GM21825 (cell line): ENCODE measurements around the gene SORT1.
"Not testable (repeated sequence)": the region's sequence is repeated elsewhere in the genome, so short reads cannot be mapped to it uniquely, and the experiment has no call there.

Experiments used
- ATAC-seq: cut with Tn5 transposase; IDR thresholded peaks from one replicate; pipeline ENCODE4 v1.9.1; 2021; ENCODE audit warnings: mild to moderate bottlenecking, moderate library complexity; ENCODE audit not compliant: unreplicated experiment

Gene SORT1

GRCh38 chr1:109397581-109398342 lies at the start of gene SORT1:
SORT1 (minus strand) TSS chr1:109397918; CDS start chr1:109397892, 26 bp downstream.
- peak; percentile 84 for ATAC-seq

- ATAC-seq, result not testable (repeated sequence)
Observed at GRCh38 chr1:109445949-109446695, 48.4 kb upstream of the SORT1 start.

GRCh38 chr1:109444346-109444745 lies 46.6 kb upstream of the SORT1 start:
- no peak for ATAC-seq

GRCh38 chr1:109443476-109443875 lies 45.8 kb upstream of the SORT1 start:
- ATAC-seq, result no peak

- ATAC-seq, result no peak
Observed at GRCh38 chr1:109441069-109441468, 43.4 kb upstream of the SORT1 start.

GRCh38 chr1:109438798-109439297 lies 41.1 kb upstream of the SORT1 start:
- no peak for ATAC-seq

- no peak for ATAC-seq
Observed at GRCh38 chr1:109434484-109434883, 36.8 kb upstream of the SORT1 start.

GRCh38 chr1:109433322-109433721 lies 35.6 kb upstream of the SORT1 start:
- no peak for ATAC-seq

GRCh38 chr1:109432336-109432735 lies 34.6 kb upstream of the SORT1 start:
- no peak for ATAC-seq

- no peak for ATAC-seq
Observed at GRCh38 chr1:109427171-109427467, 29.4 kb upstream of the SORT1 start.

GRCh38 chr1:109426281-109427170 lies 28.8 kb upstream of the SORT1 start, which contains the start of gene PSMA5:
PSMA5 (minus strand) TSS chr1:109426448; CDS start chr1:109426330, 118 bp downstream.
- ATAC-seq, result peak; percentile 97

GRCh38 chr1:109425391-109426280 lies 27.9 kb upstream of the SORT1 start:
- peak; percentile 22 for ATAC-seq

GRCh38 chr1:109423498-109423897 lies 25.8 kb upstream of the SORT1 start:
- ATAC-seq, result no peak

- no peak for ATAC-seq
Observed at GRCh38 chr1:109412551-109412950, 14.8 kb upstream of the SORT1 start.

- no peak for ATAC-seq
Observed at GRCh38 chr1:109404838-109405237, 7.1 kb upstream of the SORT1 start.

GRCh38 chr1:109402025-109402424 lies 4.3 kb upstream of the SORT1 start:
- no peak for ATAC-seq

GRCh38 chr1:109400035-109400655 lies 2.4 kb upstream of the SORT1 start:
- ATAC-seq, result no peak

GRCh38 chr1:109399326-109399957 lies 1.7 kb upstream of the SORT1 start:
- ATAC-seq, result no peak
